Lower leg skin (tissue), 4 donors: Measurements from ENCODE around the gene NYAP2. TPM values are rescaled to one million over a fixed set of nuclear protein-coding genes. Genes with fewer than 3 reads are reported as not detected.

ENCODE experiments used
- DNase-seq, 2 donors: peaks; one replicate each; pipeline ENCODE4 v3.0.0-alpha.2; 2019; ENCODE audit warnings: low spot score in 2 of 2
- H3K4me3 ChIP-seq: fragments of 200-600 bp; sonication (generic); 2 replicates; pipeline ENCODE4 v1.5.1; 2017; ENCODE audit warnings: mild to moderate bottlenecking, low read depth; ENCODE audit not compliant: poor library complexity, severe bottlenecking
- POLR2A ChIP-seq, 2 donors: fragments of 450-650 bp; IDR thresholded peaks; one replicate each; pipeline ENCODE4 v1.6.1; 2016 to 2017; ENCODE audit warnings: antibody characterized with exemption in 2 of 2, mild to moderate bottlenecking in 1 of 2, moderate library complexity in 1 of 2
- WGBS, 2 donors: methylation state at CpG; one replicate each; pipeline ENCODE4 v1.1.5; 2018; 5-methylcytosine and 5-hydroxymethylcytosine counted together
- intact Hi-C: fragments of 100-400 bp; cut with DNase I; formaldehyde crosslinking; loops from one replicate; pipeline ENCODE4 v1.15.0; 2023; ENCODE audit warnings: low total_unique reads
- total RNA-seq, 4 donors: library from RNA; depleted of rRNA; stranded (reverse); fragments of >200 nt; gene quantifications; one replicate each; pipeline ENCODE4 v1.1.0, GENCODE V29; 2016
- TF ChIP-seq, protein P1 (sequence below), 3 donors: fragments of 450-650 bp; IDR thresholded peaks; one replicate each; pipeline ENCODE4 v1.5.1; 2016; ENCODE audit warnings: antibody characterized with exemption in 3 of 3, mild to moderate bottlenecking in 3 of 3, moderate library complexity in 2 of 3

Gene NYAP2
- total RNA-seq, 4 donors from 2014 or later, result not detected

DNA sequence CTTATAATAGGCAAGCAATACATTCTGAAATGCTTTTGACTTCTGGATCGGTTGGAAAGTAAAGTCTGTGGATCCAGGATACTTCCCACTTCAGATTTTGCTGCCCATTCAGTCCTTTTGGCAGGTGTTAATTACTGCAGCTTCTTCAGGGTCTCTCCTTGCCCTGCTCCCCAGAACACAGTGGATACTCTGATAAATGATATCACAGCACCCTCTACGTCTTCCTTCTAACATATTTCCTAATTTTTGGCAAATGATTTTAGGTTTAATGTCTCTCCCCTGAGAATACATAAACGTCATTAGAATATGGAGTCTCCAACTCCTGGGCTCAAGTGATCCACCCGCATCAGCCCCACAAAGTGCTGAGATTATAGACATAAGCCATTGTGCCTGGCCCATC is 249.8 kb downstream of the NYAP2 start:
- no peak for DNase-seq
- intact Hi-C loops, result no loop called here
- TF ChIP-seq, protein P1, sequence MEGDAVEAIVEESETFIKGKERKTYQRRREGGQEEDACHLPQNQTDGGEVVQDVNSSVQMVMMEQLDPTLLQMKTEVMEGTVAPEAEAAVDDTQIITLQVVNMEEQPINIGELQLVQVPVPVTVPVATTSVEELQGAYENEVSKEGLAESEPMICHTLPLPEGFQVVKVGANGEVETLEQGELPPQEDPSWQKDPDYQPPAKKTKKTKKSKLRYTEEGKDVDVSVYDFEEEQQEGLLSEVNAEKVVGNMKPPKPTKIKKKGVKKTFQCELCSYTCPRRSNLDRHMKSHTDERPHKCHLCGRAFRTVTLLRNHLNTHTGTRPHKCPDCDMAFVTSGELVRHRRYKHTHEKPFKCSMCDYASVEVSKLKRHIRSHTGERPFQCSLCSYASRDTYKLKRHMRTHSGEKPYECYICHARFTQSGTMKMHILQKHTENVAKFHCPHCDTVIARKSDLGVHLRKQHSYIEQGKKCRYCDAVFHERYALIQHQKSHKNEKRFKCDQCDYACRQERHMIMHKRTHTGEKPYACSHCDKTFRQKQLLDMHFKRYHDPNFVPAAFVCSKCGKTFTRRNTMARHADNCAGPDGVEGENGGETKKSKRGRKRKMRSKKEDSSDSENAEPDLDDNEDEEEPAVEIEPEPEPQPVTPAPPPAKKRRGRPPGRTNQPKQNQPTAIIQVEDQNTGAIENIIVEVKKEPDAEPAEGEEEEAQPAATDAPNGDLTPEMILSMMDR (IDR thresholded peaks at IDR 0.05), result no peak
- no peak for TF ChIP-seq POLR2A (IDR thresholded peaks at IDR 0.05)
- no peak overlapping the region for H3K4me3 ChIP-seq
- WGBS, 2 donors, result 60 to 61% methylated on average over 4 of the region's 4 CpGs

DNA sequence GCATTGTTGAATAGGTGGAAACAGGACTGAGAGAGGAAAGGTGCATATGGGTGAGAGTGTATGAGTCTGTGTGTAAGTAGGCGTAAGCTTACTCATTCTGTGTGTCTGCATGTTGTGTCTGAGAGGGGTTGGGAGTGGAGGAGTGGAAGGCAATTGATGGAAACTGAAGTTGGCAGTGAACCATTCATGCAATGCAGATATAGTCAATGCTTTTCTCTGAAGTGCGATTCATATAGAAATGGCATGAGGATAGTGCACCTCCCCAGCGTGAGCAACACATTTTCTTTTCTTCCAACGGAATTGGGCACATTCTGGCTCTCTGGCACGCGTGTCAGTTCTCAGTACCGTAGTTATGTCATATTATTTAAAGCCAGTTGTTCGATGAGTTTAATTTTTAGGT is 250.5 kb downstream of the NYAP2 start:
- H3K4me3 ChIP-seq, result no peak overlapping the region
- 90 to 95% methylated on average over 8 of the region's 8 CpGs for WGBS, 2 donors
- intact Hi-C loops, result no loop called here
- DNase-seq, result no peak
- no peak for TF ChIP-seq POLR2A (IDR thresholded peaks at IDR 0.05)
- TF ChIP-seq, protein P1 (IDR thresholded peaks at IDR 0.05), result no peak

DNA sequence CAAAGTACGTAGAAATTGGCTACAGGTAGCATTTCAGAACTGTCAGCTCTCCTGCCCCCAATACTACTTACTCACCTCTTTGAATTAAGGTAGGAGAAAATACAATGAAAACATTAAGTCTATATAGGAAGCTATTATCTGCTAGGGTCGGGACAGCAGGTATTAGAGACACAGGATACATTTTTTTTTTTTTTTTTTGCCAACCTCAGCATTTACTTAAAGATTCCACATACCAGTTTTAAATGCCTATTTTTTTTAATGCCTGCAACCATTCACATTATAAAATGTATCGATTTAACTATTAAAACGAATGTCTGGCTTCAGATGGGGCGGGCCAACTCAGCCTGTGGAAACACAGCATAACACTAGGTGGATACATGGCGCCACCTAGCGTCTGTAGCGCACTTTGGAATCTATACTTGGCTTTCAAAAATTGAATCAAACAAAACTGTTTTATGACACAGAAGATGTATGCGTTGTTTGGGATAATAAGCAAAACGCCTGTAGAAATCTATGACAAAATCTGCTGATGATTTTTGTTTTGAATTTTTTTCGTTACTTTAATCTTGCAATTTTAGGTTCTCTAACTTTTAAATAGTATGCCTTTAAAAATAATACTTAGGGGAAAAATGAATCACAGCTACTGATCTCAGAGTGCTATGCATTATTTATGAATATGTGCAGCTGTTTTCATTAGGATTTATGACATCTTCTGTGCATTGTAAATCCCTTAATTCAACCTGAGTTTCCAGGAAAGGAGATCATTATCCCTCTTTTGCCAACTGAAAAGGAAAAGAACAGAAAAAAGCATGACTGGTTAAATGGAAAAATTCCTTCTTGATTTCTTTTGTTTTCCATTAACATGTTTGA is 261.0 kb downstream of the NYAP2 start:
- no peak for TF ChIP-seq POLR2A (IDR thresholded peaks at IDR 0.05)
- TF ChIP-seq, protein P1 (IDR thresholded peaks at IDR 0.05), result no peak
- 16% methylated on average over 11 of the region's 11 CpGs for WGBS, 2 donors
- peak; percentile 56 to 93 for DNase-seq
- H3K4me3 ChIP-seq, result no peak overlapping the region
- intact Hi-C loops, result loop anchor here (5.0 kb wide), 1 partner anchor 378 kb away; no protein-coding TSS in a partner anchor

DNA sequence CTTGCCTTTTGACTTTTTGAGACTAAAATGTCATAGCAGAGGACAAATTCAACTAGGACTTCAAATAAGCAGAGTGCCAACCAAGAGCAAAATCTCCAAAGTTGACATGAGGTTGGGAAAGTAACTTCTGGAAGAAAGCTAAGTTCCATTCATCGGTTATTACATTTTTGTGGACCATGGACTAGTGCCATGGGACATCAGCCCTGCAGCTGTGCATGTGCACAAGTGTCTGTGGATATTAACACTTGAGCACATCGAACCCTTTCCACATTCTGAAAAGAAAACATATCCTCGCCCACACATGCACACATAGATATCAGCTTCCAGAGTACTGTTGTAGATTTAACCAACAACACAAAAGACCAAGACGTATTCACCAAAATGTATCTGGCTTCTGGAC is 262.6 kb downstream of the NYAP2 start:
- intact Hi-C loops, result loop anchor here (5.0 kb wide), 1 partner anchor 380 kb away; no protein-coding TSS in a partner anchor
- WGBS, 2 donors, result 59 to 64% methylated on average over 4 of the region's 4 CpGs
- TF ChIP-seq, protein P1 (IDR thresholded peaks at IDR 0.05), result no peak
- TF ChIP-seq POLR2A (IDR thresholded peaks at IDR 0.05), result no peak

DNA sequence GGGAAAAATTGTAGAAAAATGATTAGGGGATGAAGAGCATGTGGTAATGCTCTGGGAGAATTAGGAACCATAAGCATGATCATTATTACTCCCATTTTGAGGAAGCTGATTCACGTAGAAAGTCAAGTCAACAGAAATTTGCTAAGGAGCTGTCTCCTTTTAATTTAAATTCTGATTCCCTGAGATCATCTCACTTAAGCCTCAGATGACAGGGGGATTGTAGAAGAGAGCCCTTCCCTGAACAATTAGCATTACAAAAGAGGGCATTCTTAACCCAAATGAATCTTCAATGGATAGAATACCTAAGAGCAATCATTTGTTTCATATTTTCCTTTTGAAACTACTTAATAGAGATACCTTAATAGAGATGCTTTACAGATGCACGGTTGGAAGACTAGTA is 267.9 kb downstream of the NYAP2 start:
- intact Hi-C loops, result no loop called here
- no peak for DNase-seq
- 73 to 79% methylated on average over 2 of the region's 2 CpGs for WGBS, 2 donors
- no peak for TF ChIP-seq POLR2A (IDR thresholded peaks at IDR 0.05)
- TF ChIP-seq, protein P1 (IDR thresholded peaks at IDR 0.05), result no peak
- H3K4me3 ChIP-seq, result no peak overlapping the region

More for the DNA sequence above, 262.6 kb downstream of the NYAP2 start:
- DNase-seq, result no peak
- H3K4me3 ChIP-seq, result no peak overlapping the region
